ENCODE data around the gene CLCN2.

- TF ChIP-seq NR2C2 (CRISPR knock-in tag; IDR thresholded peaks at IDR 0.05) (no peak), FOXP4 (CRISPR knock-in tag; IDR thresholded peaks at IDR 0.05) (no peak), MLX (CRISPR knock-in tag; IDR thresholded peaks at IDR 0.05) (no peak), CTCF (IDR thresholded peaks at IDR 0.05) (no peak), E2F4 (CRISPR knock-in tag; IDR thresholded peaks at IDR 0.05; ENCODE audit: borderline replicate concordance, low read depth) (no peak), RELA (CRISPR knock-in tag; IDR thresholded peaks at IDR 0.05; ENCODE audit: borderline replicate concordance) (no peak), FOXJ3 (CRISPR knock-in tag; IDR thresholded peaks at IDR 0.05; ENCODE audit: borderline replicate concordance) (no peak), ZNF219 (CRISPR knock-in tag; IDR thresholded peaks at IDR 0.05; ENCODE audit: borderline replicate concordance) (no peak)
Measured at GRCh38 chr3:184388936-184389230, 27.5 kb upstream of the CLCN2 start.
